Neural progenitor cell (in vitro differentiated cells): ENCODE data around the gene RETSAT.

Experiments
- EZH2phosphoT487 ChIP-seq: fragments of 200-600 bp; sonication (generic); IDR thresholded peaks from 2 replicates; pipeline ENCODE4 v1.6.1; 2017; ENCODE audit warnings: antibody characterized with exemption
- TF ChIP-seq, protein P1 (sequence below): fragments of 200-600 bp; sonication (generic); IDR thresholded peaks from 2 replicates; pipeline ENCODE4 v1.5.1; 2017; ENCODE audit warnings: antibody characterized with exemption, mild to moderate bottlenecking

DNA sequence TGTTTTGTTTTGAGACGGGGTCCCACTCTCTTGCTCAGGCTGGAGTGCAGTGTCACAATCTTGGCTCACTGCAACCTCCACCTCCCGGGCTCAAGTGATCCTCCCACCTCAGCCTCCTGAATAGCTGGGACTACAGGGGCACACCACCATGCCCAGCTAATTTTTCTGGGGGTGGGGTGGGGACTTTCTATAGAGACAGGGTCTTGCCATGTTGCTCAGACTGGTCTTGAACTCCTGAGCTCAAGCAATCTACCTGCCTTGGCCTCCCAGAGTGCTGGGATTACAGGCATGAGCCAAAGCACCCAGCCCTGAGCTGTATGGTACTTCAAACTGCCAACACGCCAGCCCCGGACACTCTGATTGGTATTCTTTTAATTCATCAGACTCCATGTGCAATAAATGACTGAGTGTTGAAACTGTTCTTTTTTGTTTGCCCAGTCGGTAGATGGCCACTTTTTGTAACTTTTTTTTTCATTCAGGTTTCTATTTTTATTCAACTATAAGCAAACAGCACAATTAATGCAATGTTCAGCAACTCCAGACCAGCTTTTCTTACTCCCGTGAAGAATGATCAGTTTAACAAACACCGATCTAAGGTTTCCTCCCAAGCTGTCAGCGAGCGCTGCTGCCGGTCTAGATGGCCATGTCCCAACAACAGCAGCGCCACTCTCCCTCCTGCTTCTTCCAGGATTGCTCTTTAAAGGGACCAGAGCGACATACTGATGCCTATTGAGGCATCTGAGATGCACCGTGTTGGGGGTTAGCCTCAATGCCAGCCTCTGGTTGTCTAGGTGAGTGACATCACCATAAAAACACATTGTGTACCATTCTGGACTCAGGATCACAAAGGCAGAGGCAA, 14.1 kb downstream of the RETSAT start:
- TF ChIP-seq, protein P1, sequence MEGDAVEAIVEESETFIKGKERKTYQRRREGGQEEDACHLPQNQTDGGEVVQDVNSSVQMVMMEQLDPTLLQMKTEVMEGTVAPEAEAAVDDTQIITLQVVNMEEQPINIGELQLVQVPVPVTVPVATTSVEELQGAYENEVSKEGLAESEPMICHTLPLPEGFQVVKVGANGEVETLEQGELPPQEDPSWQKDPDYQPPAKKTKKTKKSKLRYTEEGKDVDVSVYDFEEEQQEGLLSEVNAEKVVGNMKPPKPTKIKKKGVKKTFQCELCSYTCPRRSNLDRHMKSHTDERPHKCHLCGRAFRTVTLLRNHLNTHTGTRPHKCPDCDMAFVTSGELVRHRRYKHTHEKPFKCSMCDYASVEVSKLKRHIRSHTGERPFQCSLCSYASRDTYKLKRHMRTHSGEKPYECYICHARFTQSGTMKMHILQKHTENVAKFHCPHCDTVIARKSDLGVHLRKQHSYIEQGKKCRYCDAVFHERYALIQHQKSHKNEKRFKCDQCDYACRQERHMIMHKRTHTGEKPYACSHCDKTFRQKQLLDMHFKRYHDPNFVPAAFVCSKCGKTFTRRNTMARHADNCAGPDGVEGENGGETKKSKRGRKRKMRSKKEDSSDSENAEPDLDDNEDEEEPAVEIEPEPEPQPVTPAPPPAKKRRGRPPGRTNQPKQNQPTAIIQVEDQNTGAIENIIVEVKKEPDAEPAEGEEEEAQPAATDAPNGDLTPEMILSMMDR = no peak
- no peak for TF ChIP-seq EZH2phosphoT487
